ENCODE data around the gene PFN2.

PFN2 gene

GRCh38 chr3:149933858-149934257 lies 36.8 kb downstream of the PFN2 start:
- FAIRE-seq (peak; percentile 54), DNase-seq (ENCODE audit: insufficient read length, low spot score) (no peak)

- DNase-seq (ENCODE audit: insufficient read length, low spot score) = no peak
- FAIRE-seq = no peak
Observed at GRCh38 chr3:149933008-149933407, 37.7 kb downstream of the PFN2 start.

GRCh38 chr3:149920119-149920518 lies 50.6 kb downstream of the PFN2 start:
- FAIRE-seq (no peak), DNase-seq (ENCODE audit: insufficient read length, low spot score) (no peak)

- DNase-seq (ENCODE audit: insufficient read length, low spot score) = no peak
- no peak for FAIRE-seq
Observed at GRCh38 chr3:149919509-149919908, 51.2 kb downstream of the PFN2 start.

GRCh38 chr3:149917124-149917667 lies 53.5 kb downstream of the PFN2 start:
- peak; percentile 18 for FAIRE-seq
- DNase-seq (ENCODE audit: insufficient read length, low spot score) = no peak

All from GM19239 (cell line).